ENCODE measurements around the gene CABLES1.

GRCh38 chr18:23093772-23094171 lies 41.5 kb upstream of the CABLES1 start:
- TF ChIP-seq CTCF (IDR thresholded peaks at IDR 0.05) (no peak), GATA2 (CRISPR knock-in tag; IDR thresholded peaks at IDR 0.05) (no peak), RFX5 (IDR thresholded peaks at IDR 0.05; ENCODE audit: low read length) (no peak), REST (IDR thresholded peaks at IDR 0.05; ENCODE audit: low read depth, low read length) (no peak), POLR2AphosphoS5 (IDR thresholded peaks at IDR 0.05; ENCODE audit: low read depth, low read length) (no peak), NRF1 (IDR thresholded peaks at IDR 0.05; ENCODE audit: low read depth, low read length) (no peak), RAD21 (IDR thresholded peaks at IDR 0.05; ENCODE audit: low read length) (no peak), RCOR1 (IDR thresholded peaks at IDR 0.05; ENCODE audit: low read length) (no peak), MAX (IDR thresholded peaks at IDR 0.05; ENCODE audit: low read depth) (no peak), FOXM1 (IDR thresholded peaks at IDR 0.05; ENCODE audit: low read depth) (no peak), GABPA (IDR thresholded peaks at IDR 0.05; ENCODE audit: low read depth) (no peak), USF2 (IDR thresholded peaks at IDR 0.05; ENCODE audit: borderline replicate concordance, low read depth, low read length) (no peak), JUND (IDR thresholded peaks at IDR 0.05) (no peak)
